ENCODE results near the gene TRIP10. TPM values are rescaled to one million over a fixed set of nuclear protein-coding genes. Genes with fewer than 3 reads are reported as not detected.
A peak's percentile ranks its signal among the peaks of the same experiment; 100 is the strongest.

TRIP10 gene
- total and polyA plus RNA-seq, 2 of the 13 experiments (the other 11 are each of a cell fraction or from before 2014, with no cell fraction given): 32.5 to 33.2 TPM

- TF ChIP-seq ZNF609 (CRISPR knock-in tag; IDR thresholded peaks at IDR 0.05; ENCODE audit: borderline replicate concordance) (peak; percentile 64; the same call in 1 of the 2 replicates), HMGA1 (CRISPR knock-in tag; conservative IDR thresholded peaks at IDR 0.05) (no peak), ZFY (CRISPR knock-in tag; IDR thresholded peaks at IDR 0.05) (peak; percentile 16; the same call in 1 of the 2 replicates), HHEX (CRISPR knock-in tag; IDR thresholded peaks at IDR 0.05) (no peak), GABPA (IDR thresholded peaks at IDR 0.05; ENCODE audit: low read depth, low read length) (no peak), GABPA (CRISPR knock-in tag; IDR thresholded peaks at IDR 0.05; ENCODE audit: low read depth) (peak; percentile 41), ETS1 (CRISPR knock-in tag; IDR thresholded peaks at IDR 0.05) (no peak), MIXL1 (CRISPR knock-in tag; IDR thresholded peaks at IDR 0.05) (peak; percentile 79), USF2 (IDR thresholded peaks at IDR 0.05; ENCODE audit: low read depth, low read length) (no peak), USF2 (CRISPR knock-in tag; IDR thresholded peaks at IDR 0.05; ENCODE audit: borderline replicate concordance) (no peak), HIVEP1 (CRISPR knock-in tag; IDR thresholded peaks at IDR 0.05) (0 out of 2 replicates have a peak, but pooled peaks have one; percentile 44), RELA (CRISPR knock-in tag; IDR thresholded peaks at IDR 0.05) (peak; percentile 94; the same call in 1 of the 2 replicates), POGZ (CRISPR knock-in tag; IDR thresholded peaks at IDR 0.05) (no peak; the same call in 1 of the 2 replicates), ZNF775 (CRISPR knock-in tag; IDR thresholded peaks at IDR 0.05; ENCODE audit: borderline replicate concordance) (no peak), ZNF362 (CRISPR knock-in tag; IDR thresholded peaks at IDR 0.05; ENCODE audit: borderline replicate concordance) (no peak), ZFP41 (CRISPR knock-in tag; IDR thresholded peaks at IDR 0.05; ENCODE audit: borderline replicate concordance) (no peak), MBNL3 (CRISPR knock-in tag; conservative IDR thresholded peaks at IDR 0.05) (no peak), GMEB2 (CRISPR knock-in tag; IDR thresholded peaks at IDR 0.05; ENCODE audit: low read depth) (no peak), MED1 (CRISPR knock-in tag; IDR thresholded peaks at IDR 0.05) (peak; percentile 89), SRSF4 (IDR thresholded peaks at IDR 0.05; ENCODE audit: low read depth, low read length, poor library complexity, severe bottlenecking) (no peak), ISX (CRISPR knock-in tag; conservative IDR thresholded peaks at IDR 0.05) (no peak)
Observed at GRCh38 chr19:6723108-6723618, 16.3 kb upstream of the TRIP10 start (continued).

Data from HepG2 (cell line).